WI38 (cell line): Measurements from ENCODE around the gene RNF152.

Source experiments
- H3K4me3 ChIP-seq: 2 replicates; pipeline ENCODE4 v1.5.1; 2011; ENCODE audit warnings: low read depth, mild to moderate bottlenecking, control low read depth, low read length
- TF ChIP-seq, protein P1 (sequence below): IDR thresholded peaks from 2 replicates; pipeline ENCODE4 v1.5.1; 2012; ENCODE audit warnings: low read depth, mild to moderate bottlenecking, control low read depth, low read length

Gene RNF152

DNA sequence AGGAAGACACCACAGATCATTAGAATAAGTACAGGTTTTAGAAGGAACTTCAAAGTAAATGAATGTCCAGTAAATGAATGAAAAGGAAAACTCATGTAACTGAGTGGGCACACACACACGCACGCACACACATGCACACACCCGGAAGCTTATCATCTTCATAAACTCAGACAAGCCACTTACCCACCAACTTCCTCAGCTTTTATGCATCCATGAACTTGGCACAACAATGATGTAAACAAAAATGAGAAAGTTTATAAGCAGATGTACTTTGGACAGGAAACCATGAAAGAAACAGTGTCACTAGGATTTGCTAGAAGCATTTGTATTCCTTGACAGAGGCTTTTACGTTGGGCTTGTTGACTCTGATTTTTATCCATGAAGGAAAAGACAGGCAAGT, 23.2 kb downstream of the RNF152 start:
- TF ChIP-seq, protein P1, sequence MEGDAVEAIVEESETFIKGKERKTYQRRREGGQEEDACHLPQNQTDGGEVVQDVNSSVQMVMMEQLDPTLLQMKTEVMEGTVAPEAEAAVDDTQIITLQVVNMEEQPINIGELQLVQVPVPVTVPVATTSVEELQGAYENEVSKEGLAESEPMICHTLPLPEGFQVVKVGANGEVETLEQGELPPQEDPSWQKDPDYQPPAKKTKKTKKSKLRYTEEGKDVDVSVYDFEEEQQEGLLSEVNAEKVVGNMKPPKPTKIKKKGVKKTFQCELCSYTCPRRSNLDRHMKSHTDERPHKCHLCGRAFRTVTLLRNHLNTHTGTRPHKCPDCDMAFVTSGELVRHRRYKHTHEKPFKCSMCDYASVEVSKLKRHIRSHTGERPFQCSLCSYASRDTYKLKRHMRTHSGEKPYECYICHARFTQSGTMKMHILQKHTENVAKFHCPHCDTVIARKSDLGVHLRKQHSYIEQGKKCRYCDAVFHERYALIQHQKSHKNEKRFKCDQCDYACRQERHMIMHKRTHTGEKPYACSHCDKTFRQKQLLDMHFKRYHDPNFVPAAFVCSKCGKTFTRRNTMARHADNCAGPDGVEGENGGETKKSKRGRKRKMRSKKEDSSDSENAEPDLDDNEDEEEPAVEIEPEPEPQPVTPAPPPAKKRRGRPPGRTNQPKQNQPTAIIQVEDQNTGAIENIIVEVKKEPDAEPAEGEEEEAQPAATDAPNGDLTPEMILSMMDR = no peak
- peak overlapping the region; percentile 12; the same call in 1 of the 2 replicates for H3K4me3 ChIP-seq

DNA sequence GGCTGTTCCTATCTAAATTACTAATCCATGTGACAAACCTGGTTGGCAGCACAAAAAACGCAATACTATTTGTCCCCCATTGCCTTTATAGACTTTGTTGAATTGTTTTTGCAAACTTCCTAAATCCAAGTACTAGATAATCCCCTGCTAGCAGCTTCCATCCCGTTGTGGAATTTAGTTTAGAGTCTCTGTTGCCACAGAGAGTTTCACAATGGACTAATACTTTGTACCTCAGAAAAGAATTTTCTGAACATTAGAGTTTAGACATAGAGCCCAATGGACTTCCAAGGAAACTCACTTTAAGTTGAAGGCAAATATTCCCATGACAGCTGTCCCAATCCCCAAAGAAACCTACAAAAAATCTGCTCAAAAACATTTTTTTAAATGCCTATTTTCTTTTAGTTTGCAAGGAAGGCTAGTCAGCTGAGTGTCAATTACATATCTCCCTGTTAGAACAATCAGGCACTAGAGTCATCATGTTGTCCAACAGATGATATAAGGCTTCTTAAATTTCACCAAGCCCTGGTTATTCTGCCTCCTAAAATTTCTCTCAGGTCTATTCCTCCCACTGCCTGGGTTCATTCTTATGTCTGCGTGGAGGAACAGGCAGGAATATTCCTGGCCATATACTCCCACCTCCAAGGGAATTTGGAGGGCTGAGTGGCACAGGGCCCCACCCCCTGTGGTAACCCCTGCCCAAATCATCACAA, 27.2 kb downstream of the RNF152 start:
- TF ChIP-seq, protein P1 = no peak
- no peak overlapping the region for H3K4me3 ChIP-seq

DNA sequence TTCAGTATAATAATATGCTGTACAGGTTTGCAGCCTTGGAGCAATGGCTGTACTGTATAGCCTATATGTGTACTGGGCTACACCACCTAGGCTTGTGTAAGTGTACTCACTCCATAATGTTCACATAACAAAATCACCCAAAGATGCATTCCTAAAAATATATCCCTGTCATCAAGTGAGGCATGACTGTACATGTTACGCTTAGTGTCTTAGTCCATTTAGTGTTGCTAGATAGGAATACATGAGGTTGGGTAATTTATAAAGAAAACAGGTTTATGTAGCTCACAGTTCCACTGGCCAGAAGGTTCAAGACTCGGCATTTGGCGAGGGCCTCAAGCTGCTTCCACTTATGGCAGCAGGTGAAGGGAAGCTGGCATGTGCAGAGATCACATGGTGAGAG, 31.4 kb downstream of the RNF152 start:
- TF ChIP-seq, protein P1 = no peak
- no peak overlapping the region for H3K4me3 ChIP-seq

DNA sequence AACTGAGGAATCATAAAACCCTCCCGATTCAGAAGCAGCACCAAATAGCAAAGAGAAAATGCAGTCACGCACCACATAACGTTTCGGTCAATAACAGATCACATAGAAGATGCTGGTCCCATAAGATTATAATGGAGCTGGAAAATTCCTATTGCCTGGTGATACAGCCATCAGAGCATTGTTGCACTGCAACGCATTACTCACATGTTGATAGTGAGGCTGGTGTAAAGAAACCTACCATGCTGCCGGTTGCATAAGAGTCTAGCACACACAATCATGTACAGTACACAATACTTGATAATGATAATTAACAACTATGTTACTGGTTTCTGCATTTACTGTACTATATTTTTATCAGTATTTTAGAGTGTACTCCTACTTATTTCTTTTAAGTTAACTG, 32.5 kb downstream of the RNF152 start:
- no peak overlapping the region for H3K4me3 ChIP-seq
- TF ChIP-seq, protein P1 = no peak

DNA sequence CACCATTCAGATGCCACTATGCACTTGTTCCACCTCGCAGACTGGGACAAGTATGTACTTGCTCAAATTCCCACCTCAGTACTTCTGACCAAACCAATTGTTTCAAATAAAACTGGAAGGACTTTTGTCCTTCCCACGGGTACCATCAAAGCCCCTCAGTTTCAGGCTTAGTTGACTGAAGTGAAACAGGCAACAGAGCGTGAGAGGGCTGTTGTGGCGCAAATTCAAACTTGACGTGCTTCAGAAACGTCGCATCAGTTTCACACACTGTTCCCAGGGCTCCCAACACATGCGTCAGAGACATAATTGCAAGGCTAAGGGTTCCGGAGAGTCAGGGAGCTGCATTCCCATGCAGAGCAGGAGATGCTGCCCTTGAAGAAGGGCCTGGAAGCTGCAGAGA, 33.7 kb downstream of the RNF152 start:
- TF ChIP-seq, protein P1 = no peak

DNA sequence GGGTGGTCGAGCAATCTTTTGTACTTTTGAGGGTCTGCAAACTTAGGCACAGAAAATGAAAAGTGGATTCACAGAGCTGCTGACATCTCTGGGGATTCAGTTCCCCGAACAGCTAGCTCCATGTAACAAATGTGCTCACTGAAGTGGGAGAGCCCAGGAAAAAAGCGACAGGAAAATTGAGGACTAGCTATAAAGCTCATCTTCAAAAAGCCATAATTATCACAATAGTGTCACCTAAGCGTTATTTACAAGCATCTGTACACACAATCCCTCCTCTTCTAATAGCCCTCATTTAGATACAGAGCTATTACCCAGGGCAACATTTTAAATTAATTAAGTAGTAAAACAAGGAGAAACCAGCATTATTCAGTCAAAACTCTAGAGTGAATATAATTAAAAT, 36.1 kb downstream of the RNF152 start:
- no peak overlapping the region for H3K4me3 ChIP-seq
- TF ChIP-seq, protein P1 = no peak

More for the DNA sequence above, 33.7 kb downstream of the RNF152 start:
- H3K4me3 ChIP-seq = no peak overlapping the region

DNA sequence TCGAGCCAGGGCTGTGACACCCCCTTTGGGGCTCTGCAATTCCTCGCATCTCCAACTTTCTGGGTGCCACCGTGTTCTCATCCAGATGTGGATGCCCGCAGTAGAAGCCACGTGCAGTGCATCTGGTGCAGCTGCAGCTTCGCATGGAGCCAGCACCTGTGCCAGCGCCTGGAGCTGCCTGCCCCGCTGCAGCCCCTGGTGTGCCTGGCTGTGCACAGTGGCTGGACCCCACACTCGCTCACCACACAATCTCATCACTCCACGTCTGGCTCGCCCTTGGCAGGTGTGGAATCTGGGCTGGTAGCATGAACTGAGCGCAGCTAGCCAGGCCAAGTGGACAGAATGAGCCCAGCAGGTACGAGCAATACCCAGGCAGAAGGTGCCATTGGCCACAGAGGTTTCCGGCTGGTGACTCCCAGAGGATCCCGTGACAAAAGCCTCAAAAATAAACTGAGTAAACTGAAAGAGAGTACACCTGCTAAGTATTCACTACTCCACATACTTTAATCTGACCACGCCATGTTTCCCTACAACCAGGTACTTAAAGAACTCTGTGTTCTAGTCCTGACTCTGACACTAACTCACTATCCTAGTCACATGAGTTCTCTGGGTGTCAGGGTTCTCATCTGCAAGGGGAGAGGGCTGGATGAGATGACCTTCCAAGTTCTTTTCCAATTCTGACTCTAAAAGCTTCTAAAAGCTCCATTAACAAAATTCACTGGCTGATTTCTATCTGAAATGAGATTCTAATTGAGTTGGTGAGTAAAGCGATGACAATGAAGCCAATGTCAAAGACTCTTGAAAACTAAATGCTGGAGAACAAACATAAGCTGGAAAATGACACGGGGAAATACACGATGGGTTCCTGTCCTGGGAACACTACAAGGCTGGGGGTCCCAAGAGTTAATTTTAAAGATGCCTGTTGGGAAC, 37.1 kb downstream of the RNF152 start:
- TF ChIP-seq, protein P1 = no peak
- no peak overlapping the region for H3K4me3 ChIP-seq
